HepG2 (cell line): ENCODE results near the gene CYBC1. TPM values are rescaled to one million over a fixed set of nuclear protein-coding genes. Genes with fewer than 3 reads are reported as not detected.

Source experiments
- ATRX ChIP-seq: sonication (generic); formaldehyde crosslinking; IDR thresholded peaks from 2 replicates; pipeline ENCODE4 v1.4.0; 2020; ENCODE audit warnings: missing genetic modification reagents, borderline replicate concordance
- CBX5 ChIP-seq: sonication (generic); formaldehyde crosslinking; IDR thresholded peaks from 2 replicates; pipeline ENCODE4 v1.4.0; 2020; ENCODE audit warnings: missing genetic modification reagents, borderline replicate concordance
- FOXJ3 ChIP-seq: sonication (generic); formaldehyde crosslinking; IDR thresholded peaks from 2 replicates; pipeline ENCODE4 v1.4.0; 2020; ENCODE audit warnings: missing genetic modification reagents, mild to moderate bottlenecking, borderline replicate concordance
- GABPA ChIP-seq, 2 experiments: IDR thresholded peaks; 2 replicates each; pipeline ENCODE4 v1.6.1; 2011 to 2016; ENCODE audit warnings: low read depth in 2 of 2, low read length in 1 of 2, missing biosample characterization in 1 of 2, missing genetic modification characterization in 1 of 2
- JUND ChIP-seq: sonication (generic); formaldehyde crosslinking; IDR thresholded peaks from 2 replicates; pipeline ENCODE4 v1.8.0; 2022; ENCODE audit warnings: mild to moderate bottlenecking, missing genetic modification reagents
- KLF12 ChIP-seq: sonication (generic); formaldehyde crosslinking; IDR thresholded peaks from 2 replicates; pipeline ENCODE4 v1.4.0; 2020; ENCODE audit warnings: missing genetic modification reagents, borderline replicate concordance
- KLF6 ChIP-seq: IDR thresholded peaks from 2 replicates; pipeline ENCODE4 v1.8.0; 2016; ENCODE audit warnings: missing biosample characterization, missing genetic modification reagents
- MAZ ChIP-seq, 2 experiments: sonication (generic) in 1 of 2; formaldehyde crosslinking in 1 of 2; IDR thresholded peaks; 2 replicates each; pipeline versions ENCODE4 v1.5.0 to v1.6.1; 2012 to 2020; ENCODE audit warnings: low read depth in 2 of 2, mild to moderate bottlenecking in 2 of 2, borderline replicate concordance in 1 of 2, improper control_type of control experiment in 1 of 2, low read length in 1 of 2, missing genetic modification reagents in 1 of 2, moderate library complexity in 1 of 2
- NFE2L1 ChIP-seq: sonication (generic); formaldehyde crosslinking; IDR thresholded peaks from 2 replicates; pipeline ENCODE4 v1.4.0; 2020; ENCODE audit warnings: missing genetic modification reagents, mild to moderate bottlenecking, borderline replicate concordance
- SNAPC2 ChIP-seq: sonication (generic); formaldehyde crosslinking; IDR thresholded peaks from 2 replicates; pipeline ENCODE4 v1.8.1; 2022; ENCODE audit warnings: mild to moderate bottlenecking, missing genetic modification reagents
- SOX13 ChIP-seq, 3 experiments: fragments of 450-650 bp in 1 of 3; sonication (generic) in 1 of 3; formaldehyde crosslinking in 1 of 3; IDR thresholded peaks in 2 of 3; conservative IDR thresholded peaks in 1 of 3; 2 replicates each; pipeline versions ENCODE4 v1.5.0 to v1.6.1; 2016 to 2020; ENCODE audit warnings: antibody characterized with exemption in 1 of 3, mild to moderate bottlenecking in 1 of 3, missing compliant biosample characterization in 1 of 3, missing genetic modification reagents in 1 of 3, moderate library complexity in 1 of 3
- TBX3 ChIP-seq: fragments of 450-650 bp; IDR thresholded peaks from 2 replicates; pipeline ENCODE4 v1.6.1; 2017; ENCODE audit warnings: antibody characterized with exemption, mild to moderate bottlenecking, inconsistent platforms, borderline replicate concordance
- TOE1 ChIP-seq: sonication (generic); formaldehyde crosslinking; IDR thresholded peaks from 2 replicates; pipeline ENCODE4 v1.4.0; 2020; ENCODE audit warnings: mild to moderate bottlenecking, missing genetic modification reagents
- ZNF326 ChIP-seq: sonication (generic); formaldehyde crosslinking; IDR thresholded peaks from 2 replicates; pipeline ENCODE4 v1.4.0; 2020; ENCODE audit warnings: missing genetic modification reagents, borderline replicate concordance
- ZNF333 ChIP-seq: sonication (generic); formaldehyde crosslinking; IDR thresholded peaks from 2 replicates; pipeline ENCODE4 v1.4.0; 2020; ENCODE audit warnings: mild to moderate bottlenecking, missing genetic modification reagents, borderline replicate concordance
- ZNF484 ChIP-seq: sonication (generic); formaldehyde crosslinking; IDR thresholded peaks from 2 replicates; pipeline ENCODE4 v1.5.1; 2020; ENCODE audit warnings: mild to moderate bottlenecking, low read depth, missing genetic modification reagents, borderline replicate concordance
- ZNF550 ChIP-seq: sonication (generic); formaldehyde crosslinking; IDR thresholded peaks from 2 replicates; pipeline ENCODE4 v1.4.0; 2020; ENCODE audit warnings: mild to moderate bottlenecking, missing genetic modification reagents, borderline replicate concordance
- ZNF564 ChIP-seq: sonication (generic); formaldehyde crosslinking; IDR thresholded peaks from 2 replicates; pipeline ENCODE4 v1.8.1; 2023; ENCODE audit warnings: mild to moderate bottlenecking, missing genetic modification reagents
- ZNF75D ChIP-seq: sonication (generic); formaldehyde crosslinking; IDR thresholded peaks from 2 replicates; pipeline ENCODE4 v1.8.1; 2023; ENCODE audit warnings: missing genetic modification reagents, mild to moderate bottlenecking, borderline replicate concordance
- ZNF772 ChIP-seq: sonication (generic); formaldehyde crosslinking; IDR thresholded peaks from 2 replicates; pipeline ENCODE4 v1.5.0; 2020; ENCODE audit warnings: mild to moderate bottlenecking, missing genetic modification reagents
- polyA plus RNA-seq, 8 experiments: library from polyadenylated mRNA; depleted of rRNA in 3 of 8; stranded (reverse) in 7 of 8; unstranded in 1 of 8; fragments of >200 nt; fragmentation: Illumina TruSeq in 4 of 8; extraction: Trizol in 4 of 8; gene quantifications; 2 replicates each; pipeline versions ENCODE4 v1.2.1 to v1.2.3, GENCODE V29; 2011 to 2016; ENCODE audit warnings: low read depth in 4 of 8, missing spikeins in 1 of 8, mixed read lengths in 1 of 8; ENCODE audit not compliant: insufficient read depth in 1 of 8
- total RNA-seq, 5 experiments: library from RNA; depleted of rRNA; stranded (reverse); fragments of >200 nt; fragmentation: Illumina TruSeq; extraction: Trizol; gene quantifications; 2 replicates each; pipeline ENCODE4 v1.2.3, GENCODE V29; 2016; ENCODE audit warnings: low read depth in 1 of 5
- TF ChIP-seq, protein P1 (sequence below): sonication (generic); formaldehyde crosslinking; IDR thresholded peaks from 2 replicates; pipeline ENCODE4 v1.5.0; 2020; ENCODE audit warnings: missing genetic modification reagents
- TF ChIP-seq, protein P2 (sequence below): IDR thresholded peaks from 2 replicates; pipeline ENCODE4 v1.6.1; 2016

CYBC1 gene
- total and polyA plus RNA-seq, 2 of the 13 experiments (the other 11 are each of a cell fraction or from before 2014, with no cell fraction given) = 43.4 to 44.1 TPM

DNA sequence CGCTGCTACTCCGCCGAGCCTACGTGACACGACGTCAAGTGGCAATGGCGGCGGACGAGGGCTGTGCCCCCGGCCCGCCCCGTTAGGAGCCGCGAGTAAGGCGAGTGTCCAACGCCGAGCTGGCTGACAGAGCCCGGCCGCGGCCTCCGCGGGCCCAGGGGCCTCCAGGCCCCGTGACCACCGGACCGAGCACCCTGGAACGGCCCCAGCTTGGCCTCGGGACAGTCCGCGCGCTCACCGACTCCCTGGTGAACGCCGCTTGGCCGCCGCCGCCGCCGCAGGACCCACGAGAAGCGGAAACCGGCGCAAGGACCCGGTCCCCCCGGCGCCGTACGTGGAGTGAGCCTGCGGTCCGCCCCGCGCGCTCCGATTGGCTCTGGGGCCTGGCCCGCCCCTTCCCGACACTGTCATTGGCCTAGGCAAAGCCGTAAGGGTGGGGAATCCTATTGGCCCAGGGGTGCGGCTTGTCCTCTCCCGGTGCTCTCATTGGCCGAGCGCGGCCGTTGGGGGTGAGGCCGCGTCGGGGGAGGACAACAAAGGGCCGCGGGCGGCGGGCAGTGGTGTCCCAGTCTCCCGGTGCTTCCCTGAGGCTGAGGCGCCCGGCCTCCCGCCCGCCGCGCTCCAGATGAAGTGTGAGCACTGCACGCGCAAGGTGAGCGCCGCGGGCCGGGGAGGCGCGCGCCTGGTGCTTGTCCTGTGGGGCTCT lies 7.8 kb upstream of the CYBC1 start, which contains the start of gene NARF (continued):
- TF ChIP-seq ZNF75D (CRISPR knock-in tag) (no peak), ZNF326 (CRISPR knock-in tag) (no peak), ZNF550 (0 out of 2 replicates have a peak, but pooled peaks have one; percentile 62), ZNF484 (CRISPR knock-in tag) (no peak), ZNF772 (CRISPR knock-in tag) (no peak; the same call in 1 of the 2 replicates), ATRX (CRISPR knock-in tag) (no peak), NFE2L1 (CRISPR knock-in tag) (0 out of 2 replicates have a peak, but pooled peaks have one; percentile 63), JUND (CRISPR knock-in tag) (no peak), SNAPC2 (CRISPR knock-in tag) (no peak; the same call in 1 of the 2 replicates), ZNF564 (peak; percentile 68; the same call in 1 of the 2 replicates), TOE1 (peak; percentile 87; the same call in 1 of the 2 replicates), SOX13 (IDR thresholded peaks at IDR 0.05) (no peak), SOX13 (CRISPR knock-in tag; conservative IDR thresholded peaks at IDR 0.05 in 1 of 2, IDR thresholded peaks at IDR 0.05 in 1 of 2) (peak; percentile 5 to 77; a peak in 3 of 4 replicates), KLF12 (peak; percentile 76; the same call in 1 of the 2 replicates), GABPA (IDR thresholded peaks at IDR 0.05; ENCODE audit: low read depth, low read length) (peak; percentile 46), GABPA (CRISPR knock-in tag; IDR thresholded peaks at IDR 0.05; ENCODE audit: low read depth) (peak; percentile 55; the same call in 1 of the 2 replicates), ZNF333 (CRISPR knock-in tag) (peak; percentile 67; the same call in 1 of the 2 replicates), TBX3 (peak; percentile 59; the same call in 1 of the 2 replicates), MAZ (IDR thresholded peaks at IDR 0.05; ENCODE audit: borderline replicate concordance, low read depth, low read length) (peak; percentile 73), MAZ (CRISPR knock-in tag; IDR thresholded peaks at IDR 0.05; ENCODE audit: low read depth) (peak; percentile 82), KLF6 (peak; percentile 95), CBX5 (CRISPR knock-in tag) (no peak), FOXJ3 (CRISPR knock-in tag) (no peak)
- TF ChIP-seq, protein P1, sequence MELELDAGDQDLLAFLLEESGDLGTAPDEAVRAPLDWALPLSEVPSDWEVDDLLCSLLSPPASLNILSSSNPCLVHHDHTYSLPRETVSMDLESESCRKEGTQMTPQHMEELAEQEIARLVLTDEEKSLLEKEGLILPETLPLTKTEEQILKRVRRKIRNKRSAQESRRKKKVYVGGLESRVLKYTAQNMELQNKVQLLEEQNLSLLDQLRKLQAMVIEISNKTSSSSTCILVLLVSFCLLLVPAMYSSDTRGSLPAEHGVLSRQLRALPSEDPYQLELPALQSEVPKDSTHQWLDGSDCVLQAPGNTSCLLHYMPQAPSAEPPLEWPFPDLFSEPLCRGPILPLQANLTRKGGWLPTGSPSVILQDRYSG = peak; percentile 54; the same call in 1 of the 2 replicates
- TF ChIP-seq, protein P2, sequence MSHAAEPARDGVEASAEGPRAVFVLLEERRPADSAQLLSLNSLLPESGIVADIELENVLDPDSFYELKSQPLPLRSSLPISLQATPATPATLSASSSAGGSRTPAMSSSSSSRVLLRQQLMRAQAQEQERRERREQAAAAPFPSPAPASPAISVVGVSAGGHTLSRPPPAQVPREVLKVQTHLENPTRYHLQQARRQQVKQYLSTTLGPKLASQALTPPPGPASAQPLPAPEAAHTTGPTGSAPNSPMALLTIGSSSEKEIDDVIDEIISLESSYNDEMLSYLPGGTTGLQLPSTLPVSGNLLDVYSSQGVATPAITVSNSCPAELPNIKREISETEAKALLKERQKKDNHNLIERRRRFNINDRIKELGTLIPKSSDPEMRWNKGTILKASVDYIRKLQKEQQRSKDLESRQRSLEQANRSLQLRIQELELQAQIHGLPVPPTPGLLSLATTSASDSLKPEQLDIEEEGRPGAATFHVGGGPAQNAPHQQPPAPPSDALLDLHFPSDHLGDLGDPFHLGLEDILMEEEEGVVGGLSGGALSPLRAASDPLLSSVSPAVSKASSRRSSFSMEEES = peak; percentile 13; the same call in 1 of the 2 replicates
